ENCODE results near the gene CASP3.
"Not testable (repeated sequence)": the region's sequence is repeated elsewhere in the genome, so short reads cannot be mapped to it uniquely, and the experiment has no call there.

CASP3 gene

DNA sequence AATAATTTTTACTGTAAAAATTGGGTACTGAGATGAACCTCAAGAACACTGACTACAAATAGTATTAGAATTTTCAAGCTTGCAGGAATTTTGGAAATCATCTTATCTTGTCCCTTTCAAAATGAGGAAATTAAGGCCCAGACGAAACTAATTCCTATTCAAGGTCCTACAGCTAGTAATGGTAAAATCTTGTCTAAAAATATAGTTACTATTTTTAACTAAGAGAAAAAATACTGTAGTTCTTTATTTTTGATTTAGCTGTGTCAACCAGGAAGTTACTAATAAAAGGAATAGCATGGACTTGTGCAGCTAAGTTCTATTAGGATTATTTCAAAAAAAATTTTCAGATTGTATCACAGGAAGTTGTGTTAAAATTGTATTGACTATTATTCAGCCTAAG, 13.0 kb upstream of the CASP3 start:
- no peak for DNase-seq

DNA sequence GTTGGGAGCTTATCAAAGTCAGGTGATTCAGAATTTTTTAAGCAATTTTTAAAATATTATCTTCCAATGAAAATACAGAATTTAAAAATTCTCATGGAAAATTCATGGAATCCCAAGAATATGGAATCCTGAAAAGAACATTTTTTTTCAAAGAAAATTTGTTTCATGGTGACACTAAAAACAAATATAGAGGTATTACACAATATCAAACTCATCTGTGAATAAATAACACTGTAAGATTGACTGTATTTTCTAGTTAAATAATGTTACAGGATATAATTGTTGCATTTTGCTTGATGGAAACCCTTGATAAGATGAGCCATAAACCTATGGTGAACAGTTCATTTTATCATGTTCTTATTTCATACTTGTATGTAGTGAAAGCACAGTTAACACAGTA, 11.7 kb upstream of the CASP3 start:
- DNase-seq = no peak

DNA sequence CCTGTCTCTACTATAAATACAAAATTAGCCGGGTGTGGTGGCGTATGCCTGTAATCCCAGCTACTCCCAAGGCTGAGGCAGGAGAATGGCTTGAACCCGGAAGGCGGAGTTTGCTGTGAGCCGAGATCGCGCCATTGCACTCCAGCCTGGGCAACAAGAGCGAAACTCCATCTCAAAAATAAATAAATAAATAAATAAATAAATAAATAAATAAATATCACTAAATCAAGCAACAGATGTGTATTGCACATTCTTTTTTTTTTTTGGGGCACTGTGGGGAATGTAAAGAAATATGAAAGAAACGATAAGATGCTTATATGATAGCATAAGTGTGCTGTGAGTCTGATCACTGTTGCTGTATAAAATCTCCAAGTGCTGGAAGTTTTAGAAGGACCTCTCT, 8.6 kb upstream of the CASP3 start:
- not testable (repeated sequence) for DNase-seq

DNA sequence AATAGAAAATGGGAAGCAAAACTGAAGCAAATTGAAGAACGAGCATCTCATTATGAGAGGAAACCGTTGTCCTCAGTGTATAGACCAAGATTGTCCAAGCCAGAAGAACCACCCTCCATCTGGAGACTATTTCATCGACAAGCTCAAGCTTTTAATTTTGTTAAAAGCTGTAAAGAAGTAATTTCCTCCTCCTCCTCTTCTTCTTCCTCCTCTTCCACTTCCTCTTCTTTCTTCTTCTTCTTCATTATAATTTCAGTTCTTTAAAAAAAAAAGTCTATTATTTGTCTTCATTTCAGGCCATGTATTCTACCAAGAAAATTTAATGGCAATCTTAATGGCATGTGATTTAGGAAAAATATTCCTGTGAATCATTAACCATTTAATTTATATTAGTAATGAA, 7.9 kb upstream of the CASP3 start:
- no peak for DNase-seq

DNA sequence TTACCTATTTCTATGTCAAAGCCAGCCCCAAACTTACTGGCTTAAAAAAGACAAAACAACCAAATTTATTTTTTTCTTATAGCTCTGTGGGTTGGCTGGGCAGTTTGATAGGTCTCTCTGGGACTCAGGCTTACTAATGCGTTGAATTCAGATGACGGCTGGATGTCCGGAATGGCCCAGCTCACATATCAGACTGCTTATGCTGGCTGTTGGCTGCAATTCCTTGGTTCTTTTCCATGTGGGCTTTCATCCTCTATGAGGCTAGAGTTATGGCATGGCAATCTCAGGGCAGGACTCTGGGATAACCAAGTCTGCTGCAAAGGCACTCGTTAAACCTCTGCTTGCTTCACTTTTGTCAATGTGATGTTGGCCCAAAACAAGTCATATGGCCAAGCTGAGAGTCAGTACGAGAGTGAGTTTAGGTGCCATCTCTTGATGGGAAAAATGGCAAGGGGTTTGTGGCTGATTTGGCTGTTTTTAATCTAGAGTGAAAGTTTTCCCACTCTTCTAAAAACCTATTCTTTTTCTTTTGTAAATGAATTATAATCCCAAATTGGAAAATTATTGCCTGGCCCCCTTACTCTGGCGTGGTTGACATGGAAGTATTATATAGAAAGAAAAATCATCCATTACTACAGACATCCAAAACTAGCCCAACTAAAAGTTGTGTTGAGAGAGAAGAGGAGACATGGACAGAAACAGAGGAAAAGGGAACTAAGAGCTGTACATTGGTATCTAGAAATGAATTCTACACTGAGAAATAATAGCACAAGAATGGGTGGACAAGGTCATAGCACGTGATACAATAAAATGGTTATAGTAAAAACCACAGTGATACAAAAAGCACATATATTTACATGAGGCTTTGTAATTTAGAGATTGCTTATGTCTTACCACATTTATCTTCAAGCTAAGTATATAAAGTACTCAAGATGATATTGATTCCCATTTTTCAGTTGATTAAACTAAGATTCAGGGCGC, 6.9 kb upstream of the CASP3 start:
- no peak for DNase-seq

DNA sequence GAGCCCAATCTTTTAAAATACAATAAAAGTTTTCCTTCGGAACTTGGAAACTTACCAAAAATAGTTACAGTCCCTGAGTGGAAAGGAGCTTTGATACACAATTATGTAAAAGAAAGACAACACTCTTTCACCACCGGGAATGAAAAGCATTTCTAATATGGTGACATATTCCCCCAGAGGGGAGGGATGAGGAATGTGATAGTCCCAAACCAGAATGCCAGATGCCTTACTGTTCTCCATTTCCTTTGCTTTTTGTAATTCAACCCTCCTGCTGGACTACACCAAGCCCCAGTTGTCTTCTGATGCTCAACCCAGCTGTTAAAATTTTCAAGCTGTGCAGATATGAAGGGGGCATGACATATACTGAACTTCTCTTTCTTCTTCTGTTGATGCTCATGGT, 4.4 kb upstream of the CASP3 start:
- DNase-seq = no peak

DNA sequence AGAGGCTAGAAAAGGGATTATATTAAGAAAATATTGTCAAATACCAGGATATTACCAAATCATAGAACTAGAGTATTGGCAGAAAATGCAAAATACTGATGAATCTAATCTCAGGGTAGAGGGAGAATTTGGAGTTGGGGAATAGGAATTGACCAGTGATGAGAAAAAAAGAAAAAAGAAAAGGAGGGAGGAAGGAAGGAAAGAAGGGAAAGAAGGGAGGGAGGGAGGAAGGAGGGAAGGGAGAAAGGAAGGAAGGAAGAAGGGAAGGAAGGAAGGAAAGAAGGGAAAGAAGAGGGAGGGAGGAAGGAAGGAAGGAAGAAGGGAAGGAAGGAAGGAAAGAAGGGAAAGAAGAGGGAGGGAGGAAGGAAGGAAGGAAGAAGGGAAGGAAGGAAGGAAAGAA, 3.4 kb upstream of the CASP3 start:
- not testable (repeated sequence) for DNase-seq

DNA sequence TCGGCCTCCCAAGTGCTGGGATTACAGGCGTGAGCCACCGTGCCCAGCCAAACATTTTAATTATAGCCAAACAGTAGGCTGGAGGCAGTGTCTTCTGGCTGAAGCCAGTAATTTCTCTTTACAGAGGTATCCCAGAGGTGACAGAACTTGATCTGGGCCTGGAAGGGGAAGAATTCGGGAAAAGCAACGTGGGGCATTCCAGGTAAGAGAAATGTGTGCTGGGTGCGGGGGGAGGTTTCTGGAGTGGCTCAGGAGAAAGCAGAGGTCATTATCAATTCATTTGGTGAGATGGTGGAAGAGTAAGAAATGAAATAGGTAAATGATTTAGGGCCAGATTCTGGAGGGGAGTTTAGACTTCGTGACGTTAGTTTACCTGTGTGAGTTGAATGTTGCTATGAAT, 2.7 kb upstream of the CASP3 start:
- no peak for DNase-seq

DNA sequence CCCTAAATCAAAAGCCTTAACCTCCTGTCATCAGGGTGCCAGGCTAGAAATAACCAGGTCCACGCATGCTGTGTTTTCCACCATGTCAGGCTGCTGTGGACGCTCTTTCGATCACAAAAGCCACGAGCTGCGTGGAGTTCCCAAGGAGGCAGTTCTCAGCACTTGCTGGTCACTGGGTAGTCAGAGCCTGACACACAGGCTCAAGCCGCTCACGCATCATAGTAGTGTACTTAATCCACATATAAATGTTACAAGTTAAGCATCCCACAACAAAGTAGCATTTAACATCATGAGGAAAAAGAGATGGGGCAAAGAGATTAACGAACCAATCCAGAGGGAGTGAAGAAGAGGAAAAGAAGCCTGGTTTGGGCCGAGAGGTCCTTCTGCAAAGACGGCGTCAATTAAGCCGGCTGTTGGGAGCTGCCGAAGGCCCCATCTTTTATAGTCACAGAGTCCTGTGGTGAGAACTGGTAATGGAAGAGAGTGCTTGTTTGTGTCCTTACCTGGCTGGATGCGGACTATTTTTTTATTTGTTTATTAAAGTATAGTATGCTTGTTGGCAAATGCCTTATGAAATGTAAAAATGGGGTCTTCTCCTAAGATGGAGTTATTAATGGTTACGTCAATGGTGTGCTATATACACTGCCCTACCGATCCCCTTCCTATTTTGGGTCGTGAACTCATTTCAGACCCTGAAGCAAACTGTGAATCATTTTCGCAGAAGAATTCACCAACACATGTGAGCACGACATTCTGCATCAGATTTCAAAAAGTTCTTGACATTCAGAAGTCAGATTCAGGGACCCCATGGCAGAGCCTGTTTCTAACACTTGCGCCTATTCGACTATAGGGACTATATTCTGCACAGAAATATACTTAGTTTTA, 966 bp upstream of the CASP3 start:
- DNase-seq = peak; percentile 28

DNA sequence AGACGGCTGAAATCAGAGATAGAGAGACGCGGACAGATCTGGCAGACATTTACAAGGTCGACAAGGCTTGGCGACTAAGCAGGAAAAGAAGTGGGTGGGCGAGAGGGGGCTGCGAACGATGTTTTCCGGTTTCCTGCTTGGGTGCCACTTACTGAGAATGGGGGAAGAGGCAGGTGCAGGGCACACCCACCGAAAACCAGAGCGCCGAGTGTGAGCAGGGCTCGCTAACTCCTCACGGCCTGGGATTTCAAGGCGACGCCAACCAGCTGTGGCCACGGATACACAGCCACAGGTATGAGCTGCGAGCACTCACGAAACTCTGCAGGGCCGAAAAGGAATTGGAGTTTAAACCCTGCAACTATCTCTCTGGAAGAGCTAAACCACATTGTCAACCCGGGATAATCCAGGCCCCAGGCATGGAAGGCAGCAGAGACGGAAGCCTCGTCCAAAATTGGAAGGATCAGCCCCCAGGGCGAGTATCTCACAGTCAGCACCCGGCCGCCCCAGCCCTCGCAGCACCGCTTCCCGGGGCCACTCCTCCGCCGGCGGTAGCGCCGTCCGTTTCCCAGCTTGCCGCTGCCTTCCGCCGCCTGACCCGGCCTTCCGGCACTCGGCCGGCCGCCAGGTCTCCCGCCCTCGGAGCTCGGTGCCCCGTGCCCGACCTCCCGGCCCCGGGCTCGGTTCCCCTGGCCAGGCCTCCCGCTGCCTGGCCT, 778 bp downstream of the CASP3 start:
- peak; percentile 55 for DNase-seq

DNA sequence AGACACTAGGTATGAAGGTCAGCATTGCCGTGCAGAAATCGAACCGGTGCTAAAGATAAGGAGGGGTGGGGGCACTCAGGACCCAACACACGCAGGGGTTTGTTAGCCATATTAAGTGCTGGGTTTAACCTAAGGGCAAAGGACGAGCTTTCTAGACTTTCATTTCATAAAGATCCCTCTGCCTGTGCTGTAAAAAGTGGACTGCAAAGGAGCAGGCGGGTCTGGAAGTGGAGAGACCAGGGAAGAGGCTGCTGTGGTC, 1.3 kb downstream of the CASP3 start:
- DNase-seq = no peak

DNA sequence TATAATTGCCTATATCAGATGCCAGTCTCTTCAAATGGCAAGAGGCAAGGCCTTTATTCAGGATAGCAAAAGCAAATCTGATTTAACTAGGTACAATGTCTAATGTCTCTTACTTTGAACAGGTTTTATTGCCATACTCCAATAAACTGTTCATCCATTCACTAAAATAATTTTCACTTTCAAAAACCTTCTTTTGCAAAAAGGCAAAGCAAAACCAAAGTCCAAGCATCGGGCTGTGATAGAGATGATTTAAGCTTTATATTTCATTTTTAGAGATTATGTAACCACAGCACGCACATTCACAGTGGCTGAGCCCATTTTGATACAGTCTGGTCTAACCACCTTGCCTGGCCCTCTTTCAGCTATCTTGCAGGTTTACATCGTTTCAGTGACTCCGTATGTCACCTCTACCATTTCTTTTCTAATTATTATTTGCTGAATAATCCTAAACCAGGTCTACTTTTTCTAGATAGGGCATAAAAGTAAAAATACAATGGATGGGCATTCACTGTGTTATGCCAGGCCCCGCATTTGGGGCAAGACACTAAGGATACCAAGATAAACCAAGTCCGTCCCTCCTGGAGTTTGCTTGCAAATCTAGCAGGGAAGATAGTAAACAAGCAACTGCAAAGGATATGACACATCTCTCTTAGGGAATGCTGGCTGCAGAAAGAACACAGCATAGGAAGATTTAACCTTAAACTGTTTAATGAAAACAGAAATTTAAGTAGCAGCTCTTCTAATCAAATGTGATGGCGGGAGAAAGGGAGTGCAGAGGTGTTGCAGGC, 1.8 kb downstream of the CASP3 start:
- DNase-seq = no peak

DNA sequence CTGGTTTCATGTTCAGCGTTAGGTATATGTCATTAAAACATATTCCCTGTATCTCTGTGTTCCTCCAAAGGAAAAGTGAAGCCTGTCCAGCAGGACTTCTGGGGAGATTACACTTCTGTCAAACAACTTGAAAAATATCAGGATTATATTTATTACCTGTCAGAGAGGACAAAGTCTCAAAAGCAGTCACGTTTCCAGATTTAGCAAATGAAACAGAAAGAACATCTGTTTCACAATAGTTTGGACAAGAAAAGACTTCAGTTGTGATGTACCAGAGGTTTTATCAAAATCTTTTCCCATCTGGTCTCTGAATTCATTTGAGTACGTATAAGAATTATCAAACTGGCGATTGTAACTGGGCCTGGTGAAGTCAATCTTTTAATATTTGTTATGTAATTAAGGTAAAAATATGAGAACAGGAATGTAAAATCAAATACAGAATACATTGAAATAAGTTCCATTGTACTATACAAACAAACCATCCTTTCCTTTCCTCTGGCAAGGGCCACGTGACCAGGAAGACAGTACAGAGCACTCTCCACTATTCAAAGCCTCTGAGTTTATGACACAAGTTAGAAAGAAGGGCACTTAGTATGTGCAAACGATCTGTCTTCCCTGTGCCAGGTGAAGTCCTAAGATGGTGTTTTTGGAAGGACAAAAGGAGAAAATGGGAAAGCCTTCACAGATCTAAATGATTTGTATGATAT, 3.2 kb downstream of the CASP3 start:
- DNase-seq = no peak

DNA sequence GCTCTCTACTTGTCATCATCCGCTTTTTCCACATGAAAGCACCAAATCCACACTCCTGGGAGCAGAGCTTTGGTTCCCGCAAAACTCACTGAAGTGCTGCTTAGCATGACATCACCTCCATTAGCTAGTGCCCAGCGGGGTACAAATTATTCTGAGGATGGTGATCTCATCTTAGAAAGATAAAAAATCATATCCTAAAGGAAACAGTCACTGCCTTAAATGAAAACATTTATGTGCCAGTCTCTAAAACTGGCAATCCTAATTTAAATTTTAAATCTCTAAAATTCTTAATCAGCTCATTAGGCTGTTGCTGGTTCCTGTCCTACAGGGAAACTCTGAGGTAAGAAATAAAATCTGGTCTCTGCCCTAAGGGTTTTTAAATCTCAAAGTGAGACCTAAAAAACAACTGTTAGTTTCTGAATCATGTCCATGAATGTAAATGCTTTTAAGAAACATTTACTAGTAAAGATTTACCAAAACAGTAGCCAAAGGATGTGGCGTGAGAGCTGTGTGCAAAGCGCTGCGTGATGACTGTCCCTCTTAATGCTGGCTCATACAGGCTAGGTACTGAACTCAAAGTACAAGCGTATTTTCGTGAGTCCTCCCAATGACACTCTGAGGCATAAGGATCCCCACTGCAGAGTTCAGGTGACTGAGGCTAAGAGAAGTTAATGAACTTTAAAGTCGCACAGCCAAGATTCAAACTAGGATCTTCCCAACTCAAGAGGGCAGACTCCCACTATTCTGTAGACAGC, 4.5 kb downstream of the CASP3 start:
- peak; percentile 12 for DNase-seq

DNA sequence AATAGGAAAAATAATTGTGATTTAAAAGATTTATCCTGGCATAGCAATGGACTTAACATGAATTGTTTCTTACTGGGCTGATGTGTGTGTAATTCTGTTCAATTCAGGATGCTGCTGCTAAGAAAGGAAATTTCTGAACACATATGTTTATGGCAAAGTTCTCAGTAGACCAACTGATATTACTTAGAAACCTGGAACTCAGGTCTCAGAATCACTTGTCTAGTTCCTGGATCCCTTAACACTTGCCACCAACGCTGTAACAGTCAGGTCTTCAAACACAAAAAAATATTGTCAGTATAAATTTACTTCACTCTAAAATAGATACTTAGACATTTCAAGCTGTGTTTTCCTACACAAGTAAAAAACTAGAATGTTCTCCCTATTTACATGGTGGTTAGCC, 5.5 kb downstream of the CASP3 start:
- DNase-seq = no peak

DNA sequence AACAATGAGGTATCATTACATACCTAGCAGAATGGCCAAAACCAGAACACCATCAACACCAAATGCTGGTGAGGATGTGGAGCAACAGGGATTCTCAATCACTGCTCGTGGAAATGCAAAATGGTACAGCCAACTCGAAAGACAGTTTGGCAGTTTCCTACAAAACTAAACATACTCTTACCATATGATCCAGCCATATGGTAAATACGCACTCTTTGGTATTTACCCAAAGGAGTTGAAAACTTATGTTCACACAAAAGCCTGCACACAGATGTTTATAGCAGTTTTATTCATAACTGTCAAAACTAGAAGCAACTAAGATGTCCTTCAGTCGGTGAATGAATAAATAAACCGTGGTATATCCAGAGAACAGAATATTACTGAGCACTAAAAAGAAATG, 7.8 kb downstream of the CASP3 start:
- no peak for DNase-seq

DNA sequence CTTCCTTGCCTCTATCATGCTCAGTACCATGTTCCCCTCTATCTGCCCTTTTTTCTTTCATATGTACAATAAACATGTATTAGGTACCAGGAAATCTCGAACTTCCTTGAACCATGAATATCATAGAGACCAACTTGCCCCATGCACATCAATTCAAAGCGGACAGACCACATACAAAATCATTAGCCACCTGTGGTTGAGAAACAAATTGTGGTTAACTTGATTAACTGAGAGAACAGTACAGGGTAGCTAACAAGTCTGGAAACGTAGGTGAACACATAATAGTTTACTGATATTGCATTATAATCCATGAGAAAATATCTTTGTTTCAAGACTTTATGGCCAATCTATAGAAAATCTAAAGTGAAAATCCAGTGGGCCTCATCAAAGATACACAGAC, 8.2 kb downstream of the CASP3 start:
- no peak for DNase-seq

DNA sequence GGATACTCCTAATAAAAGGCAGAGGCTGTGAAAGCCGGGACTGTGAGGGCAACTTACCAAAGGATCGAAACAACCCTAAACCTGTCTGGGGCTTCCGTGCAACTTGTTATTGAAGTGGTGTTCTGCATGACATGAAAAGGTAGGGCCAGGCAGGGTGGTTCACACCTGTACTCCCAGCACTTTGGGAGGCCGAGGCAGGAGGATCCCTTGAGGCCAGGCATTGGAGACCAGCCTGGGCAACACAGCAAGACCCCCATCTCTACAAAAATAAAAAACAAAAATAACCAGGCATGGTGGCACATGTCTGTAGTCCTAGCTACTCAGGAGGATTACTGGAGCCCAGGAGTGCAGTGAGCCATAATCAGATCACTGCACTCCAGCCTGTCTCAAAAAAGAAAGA, 12.3 kb downstream of the CASP3 start:
- no peak for DNase-seq

DNA sequence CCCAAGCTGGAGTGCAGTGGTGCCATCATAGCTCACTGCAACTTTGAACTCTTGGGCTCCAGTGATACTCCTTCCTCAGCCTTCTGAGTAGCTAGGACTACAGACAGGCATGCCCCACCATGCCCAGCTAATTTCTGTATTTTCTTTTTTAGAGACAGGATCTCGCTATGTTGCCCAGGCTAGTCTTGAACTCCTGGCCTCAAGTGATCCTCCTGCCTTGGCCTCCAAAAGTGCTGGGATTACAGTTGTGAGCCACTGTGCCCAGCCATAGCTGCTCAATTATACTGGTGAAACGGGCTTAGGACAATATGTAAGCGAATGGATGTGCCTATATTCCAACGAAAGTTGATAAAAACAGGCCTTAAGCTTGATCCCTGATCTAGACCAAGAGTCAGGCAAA, 13.1 kb downstream of the CASP3 start:
- DNase-seq = no peak

DNA sequence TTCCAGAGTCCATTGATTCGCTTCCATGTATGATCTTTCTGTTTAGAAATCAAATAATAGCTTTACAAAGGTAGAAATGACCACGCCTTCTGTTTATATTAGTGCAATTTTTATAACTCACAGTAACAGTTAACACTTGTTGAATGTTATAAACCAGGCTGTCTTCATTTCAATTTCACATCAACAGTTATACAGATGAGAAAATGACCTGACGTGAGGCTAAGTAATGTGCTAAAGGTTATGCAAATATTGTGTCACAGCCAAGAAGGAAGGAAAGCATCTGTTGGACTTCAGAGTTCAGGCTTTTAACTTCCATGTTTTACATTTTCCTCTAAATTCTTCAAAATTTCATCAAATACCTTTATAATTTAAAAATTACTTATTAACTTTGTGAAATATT, 13.9 kb downstream of the CASP3 start:
- DNase-seq = no peak

DNA sequence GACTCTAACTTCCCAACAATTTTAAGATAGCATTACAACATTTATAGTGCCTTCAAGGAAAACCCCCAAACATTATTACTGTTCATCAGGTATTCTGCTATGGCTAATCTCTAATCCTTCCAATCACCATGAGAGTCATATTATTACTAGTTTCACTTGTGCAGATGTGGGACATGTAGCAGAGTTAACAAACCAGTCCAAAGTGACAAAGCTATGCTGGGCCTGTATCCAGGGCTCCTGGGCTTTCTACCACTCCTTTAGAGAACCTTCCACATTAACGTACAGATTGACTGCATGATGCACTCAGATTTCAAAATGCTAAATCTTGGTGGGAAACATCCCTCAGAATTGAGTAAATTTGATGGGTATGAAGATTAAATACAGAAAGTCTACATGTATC, 16.4 kb downstream of the CASP3 start:
- no peak for DNase-seq
